BLaER1 (cell line): ENCODE results near the gene FKBP1A.

Source experiments
- H3K27ac ChIP-seq: shearing (Covaris generic); formaldehyde crosslinking; 2 replicates; pipeline ENCODE4 v1.8.1; 2022
- H3K27me3 ChIP-seq: shearing (Covaris generic); formaldehyde crosslinking; 2 replicates; pipeline ENCODE4 v1.8.1; 2022
- H3K36me3 ChIP-seq: shearing (Covaris generic); formaldehyde crosslinking; 2 replicates; pipeline ENCODE4 v1.8.1; 2022
- H3K4me1 ChIP-seq: shearing (Covaris generic); formaldehyde crosslinking; 2 replicates; pipeline ENCODE4 v1.8.1; 2022
- H3K4me2 ChIP-seq: shearing (Covaris generic); formaldehyde crosslinking; 2 replicates; pipeline ENCODE4 v1.8.1; 2022
- H3K4me3 ChIP-seq: shearing (Covaris generic); formaldehyde crosslinking; 2 replicates; pipeline ENCODE4 v1.8.1; 2022
- H3K9ac ChIP-seq: shearing (Covaris generic); formaldehyde crosslinking; 2 replicates; pipeline ENCODE4 v1.8.1; 2022
- H3K9me3 ChIP-seq: shearing (Covaris generic); formaldehyde crosslinking; 2 replicates; pipeline ENCODE4 v1.8.1; 2022
- H4K20me1 ChIP-seq: shearing (Covaris generic); formaldehyde crosslinking; 2 replicates; pipeline ENCODE4 v1.8.1; 2022
- Cebpa-rat ChIP-seq: shearing (Covaris generic); IDR thresholded peaks from 2 replicates; pipeline ENCODE4 v1.8.1; 2022

FKBP1A gene

DNA sequence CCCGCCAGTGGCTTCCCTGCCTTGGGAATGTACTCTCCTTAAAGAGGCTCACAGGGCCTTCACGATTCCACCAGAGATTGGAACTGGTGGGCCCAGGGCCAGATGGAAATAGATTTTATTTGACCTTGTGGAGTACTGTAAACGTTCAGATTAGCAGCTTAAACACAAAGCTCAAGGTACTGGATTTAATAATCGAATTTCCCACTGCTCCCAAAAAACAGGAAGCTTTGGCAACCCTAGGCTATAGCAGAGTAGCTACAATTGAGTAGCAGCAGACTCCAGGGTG lies 71.3 kb downstream of the FKBP1A start:
- no peak for TF ChIP-seq Cebpa-rat
- Histone ChIP-seq H3K4me1 (peaks cover 38% of the 10 kb centered on the region), H3K27me3 (no peaks in the 10 kb centered on the region), H3K4me3 (no peak overlapping the region), H3K9me3 (no peaks in the 10 kb centered on the region), H3K9ac (no peak overlapping the region), H4K20me1 (no peaks in the 10 kb centered on the region), H3K27ac (no peak overlapping the region), H3K4me2 (no peak overlapping the region), H3K36me3 (no peaks in the 10 kb centered on the region; the same call in 1 of the 2 replicates)

DNA sequence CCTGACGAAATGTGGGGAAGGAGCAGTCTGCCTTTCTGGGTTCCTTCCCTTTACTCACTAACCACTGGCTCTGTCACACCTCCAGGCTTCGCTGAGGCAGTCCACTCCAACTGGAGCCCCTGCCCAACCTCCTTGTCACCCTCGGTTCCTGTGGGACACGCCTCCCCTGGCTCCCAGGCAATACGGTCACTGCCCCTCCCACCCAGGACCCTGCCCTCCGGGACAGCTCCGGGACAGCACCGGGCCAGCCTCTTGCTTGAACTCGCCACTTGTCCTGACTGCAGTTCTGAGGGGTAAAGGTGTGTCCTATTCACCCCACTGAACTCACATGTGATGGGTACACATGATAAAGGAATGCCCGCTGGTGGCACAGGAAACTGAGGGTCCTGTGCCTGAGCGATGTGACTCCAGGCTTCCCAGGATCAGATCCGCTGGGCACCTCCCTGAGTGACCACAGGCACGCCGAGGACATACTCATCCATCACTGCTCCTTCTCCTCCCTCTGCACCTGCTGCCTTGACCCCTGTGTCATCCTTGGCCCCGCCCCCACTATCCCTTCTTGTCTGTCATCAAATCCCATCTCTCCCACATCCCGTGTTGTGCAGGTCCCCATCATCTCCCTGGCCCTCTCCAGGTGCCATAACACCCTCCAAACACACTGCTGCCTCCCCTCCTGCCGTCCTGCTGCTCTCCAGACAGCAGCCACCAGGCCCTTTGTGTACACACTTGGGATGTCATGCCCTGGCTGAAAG lies 71.8 kb downstream of the FKBP1A start:
- Histone ChIP-seq H3K9me3 (no peaks in the 10 kb centered on the region), H3K36me3 (no peaks in the 10 kb centered on the region), H3K27me3 (no peaks in the 10 kb centered on the region), H3K4me1 (peaks cover 33% of the 10 kb centered on the region), H4K20me1 (no peaks in the 10 kb centered on the region), H3K4me3 (no peak overlapping the region), H3K9ac (no peak overlapping the region), H3K4me2 (no peak overlapping the region), H3K27ac (no peak overlapping the region)
- no peak for TF ChIP-seq Cebpa-rat

DNA sequence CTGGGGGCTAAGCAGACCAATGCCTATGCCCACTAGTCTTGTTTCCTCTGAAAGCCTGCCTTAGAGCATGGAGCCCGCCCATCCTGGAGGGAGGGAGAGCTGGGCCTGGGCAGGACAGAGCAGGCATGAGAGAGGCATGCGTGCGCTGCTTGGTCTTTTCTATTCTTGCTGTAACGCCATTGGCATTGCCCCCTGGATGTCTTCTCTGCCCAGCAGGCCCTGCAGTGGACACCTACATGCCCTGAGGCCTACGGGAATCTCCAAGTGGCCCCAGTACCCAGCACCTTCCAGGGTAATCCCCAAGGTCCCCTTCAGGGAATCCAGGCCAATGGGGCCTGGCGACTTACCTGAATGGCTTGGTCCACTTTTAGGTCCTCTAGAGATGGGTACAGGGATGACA lies 72.8 kb downstream of the FKBP1A start:
- Histone ChIP-seq H3K4me2 (no peak overlapping the region), H3K27ac (no peak overlapping the region), H3K27me3 (no peaks in the 10 kb centered on the region), H3K9ac (no peak overlapping the region), H4K20me1 (no peaks in the 10 kb centered on the region), H3K4me3 (no peak overlapping the region), H3K4me1 (peaks cover 30% of the 10 kb centered on the region), H3K9me3 (no peaks in the 10 kb centered on the region), H3K36me3 (no peaks in the 10 kb centered on the region)
- no peak for TF ChIP-seq Cebpa-rat

DNA sequence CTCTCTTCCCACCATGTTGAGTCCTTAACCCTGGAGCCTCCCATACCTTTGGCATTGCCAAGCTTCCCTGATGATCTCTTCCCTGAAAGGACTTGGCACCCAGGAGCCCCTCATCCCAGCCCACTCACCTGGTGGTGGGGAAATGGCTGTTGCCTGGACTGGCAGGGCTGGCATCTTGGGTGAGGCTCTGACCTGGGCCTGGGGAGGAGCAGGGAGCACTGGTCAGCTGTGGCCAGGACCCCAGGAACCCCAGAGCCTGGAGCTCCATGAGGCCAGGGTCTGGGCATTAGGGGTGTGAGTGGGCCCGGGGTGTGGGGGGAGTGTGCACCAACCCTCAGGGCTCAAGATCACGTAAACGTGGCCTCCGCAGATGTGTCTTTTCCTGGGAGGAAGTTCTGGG lies 73.4 kb downstream of the FKBP1A start:
- no peak overlapping the region for H3K4me2 ChIP-seq
- no peak for TF ChIP-seq Cebpa-rat
- no peak overlapping the region for H3K9ac ChIP-seq
- no peaks in the 10 kb centered on the region for H4K20me1 ChIP-seq
- no peaks in the 10 kb centered on the region for H3K9me3 ChIP-seq
- no peak overlapping the region for H3K27ac ChIP-seq
- H3K36me3 ChIP-seq, result no peaks in the 10 kb centered on the region
- no peaks in the 10 kb centered on the region for H3K27me3 ChIP-seq
- H3K4me1 ChIP-seq, result peaks cover 24% of the 10 kb centered on the region
- H3K4me3 ChIP-seq, result no peak overlapping the region

DNA sequence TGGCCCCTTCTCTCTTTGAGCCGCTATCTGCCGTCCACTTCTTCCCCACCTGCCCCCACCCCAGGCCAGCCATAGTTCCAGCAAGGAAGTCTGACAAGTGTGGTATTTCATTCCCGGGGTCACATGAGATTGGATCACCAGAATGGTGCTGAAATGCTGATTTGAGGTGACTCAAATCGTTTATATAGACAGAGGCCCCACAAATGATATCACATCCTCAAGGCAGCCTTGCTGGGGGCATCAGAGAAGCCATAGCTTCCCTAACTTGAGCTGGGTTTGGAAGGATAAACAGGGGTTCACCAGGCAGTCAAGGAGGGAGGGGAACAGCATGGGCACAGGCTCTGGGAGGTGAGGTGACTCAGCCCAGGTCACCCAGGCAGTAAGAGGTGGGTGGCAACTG lies 73.8 kb downstream of the FKBP1A start:
- no peak for TF ChIP-seq Cebpa-rat
- no peaks in the 10 kb centered on the region for H4K20me1 ChIP-seq
- H3K4me1 ChIP-seq, result peaks cover 20% of the 10 kb centered on the region
- H3K36me3 ChIP-seq, result no peaks in the 10 kb centered on the region
- no peaks in the 10 kb centered on the region for H3K27me3 ChIP-seq
- H3K4me3 ChIP-seq, result no peak overlapping the region
- H3K4me2 ChIP-seq, result no peak overlapping the region
- no peak overlapping the region for H3K27ac ChIP-seq
- H3K9me3 ChIP-seq, result no peaks in the 10 kb centered on the region
- H3K9ac ChIP-seq, result no peak overlapping the region
